Liver (tissue), 9 donors: ENCODE measurements around the gene GPR150. TPM values are rescaled to one million over a fixed set of nuclear protein-coding genes. Genes with fewer than 3 reads are reported as not detected.

Experiments used
- DNase-seq: peaks from one replicate; pipeline ENCODE4 v3.0.0-alpha.2; 2017; ENCODE audit warnings: low spot score
- H3K27ac ChIP-seq, 2 donors: one replicate each; pipeline ENCODE4 v1.7.0; 2013; ENCODE audit warnings: inconsistent platforms in 2 of 2, low read length in 2 of 2, control low read depth in 1 of 2, low read depth in 1 of 2, mild to moderate bottlenecking in 1 of 2
- H3K27me3 ChIP-seq, 4 donors: one replicate each; pipeline versions ENCODE4 v1.6.1 to v1.7.0; 2013; ENCODE audit warnings: low read length in 3 of 4, inconsistent platforms in 1 of 4, mild to moderate bottlenecking in 1 of 4, moderate library complexity in 1 of 4; ENCODE audit not compliant: control insufficient read depth in 4 of 4, insufficient read depth in 4 of 4
- H3K36me3 ChIP-seq, 4 donors: one replicate each; pipeline versions ENCODE4 v1.6.1 to v1.7.0; 2013; ENCODE audit warnings: low read length in 3 of 4, mild to moderate bottlenecking in 3 of 4, low read depth in 1 of 4, moderate library complexity in 1 of 4; ENCODE audit not compliant: control insufficient read depth in 4 of 4, insufficient read depth in 3 of 4
- H3K4me1 ChIP-seq, 4 donors: one replicate each; pipeline versions ENCODE4 v1.6.1 to v1.7.0; 2013; ENCODE audit warnings: low read length in 3 of 4, mild to moderate bottlenecking in 3 of 4, moderate library complexity in 1 of 4; ENCODE audit not compliant: control insufficient read depth in 4 of 4, insufficient read depth in 4 of 4
- H3K4me3 ChIP-seq, 3 donors: one replicate each; pipeline versions ENCODE4 v1.6.1 to v1.7.0; 2013; ENCODE audit warnings: low read length in 3 of 3, control low read depth in 1 of 3, low read depth in 1 of 3, mild to moderate bottlenecking in 1 of 3
- H3K9ac ChIP-seq, 2 donors: one replicate each; pipeline ENCODE4 v1.7.0; 2013; ENCODE audit warnings: low read length in 2 of 2, mild to moderate bottlenecking in 2 of 2, moderate library complexity in 2 of 2, control low read depth in 1 of 2, low read depth in 1 of 2
- H3K9me3 ChIP-seq, 4 donors: one replicate each; pipeline versions ENCODE4 v1.6.1 to v1.7.0; 2013; ENCODE audit warnings: low read length in 3 of 4; ENCODE audit not compliant: control insufficient read depth in 4 of 4
- EGR1 ChIP-seq, 2 donors: IDR thresholded peaks; 2 replicates each; pipeline ENCODE4 v1.6.1; 2016 to 2018; ENCODE audit warnings: antibody characterized with exemption in 2 of 2, low read depth in 2 of 2
- FOXA1 ChIP-seq: IDR thresholded peaks from 2 replicates; pipeline ENCODE4 v1.6.1; 2016; ENCODE audit warnings: antibody characterized with exemption
- FOXA2 ChIP-seq: IDR thresholded peaks from 2 replicates; pipeline ENCODE4 v1.6.1; 2016; ENCODE audit warnings: antibody characterized with exemption
- GABPA ChIP-seq, 2 donors: IDR thresholded peaks in 1 of 2; conservative IDR thresholded peaks in 1 of 2; 2 replicates each; pipeline ENCODE4 v1.6.1; 2016; ENCODE audit warnings: antibody characterized with exemption in 2 of 2, mild to moderate bottlenecking in 1 of 2, moderate library complexity in 1 of 2
- HNF4A ChIP-seq, 2 donors: conservative IDR thresholded peaks; 2 replicates each; pipeline ENCODE4 v1.6.1; 2016; ENCODE audit warnings: antibody characterized with exemption in 2 of 2, mild to moderate bottlenecking in 2 of 2
- JUND ChIP-seq, 2 donors: IDR thresholded peaks; 2 replicates each; pipeline ENCODE4 v1.6.1; 2016; ENCODE audit warnings: antibody characterized with exemption in 2 of 2
- REST ChIP-seq: IDR thresholded peaks from 2 replicates; pipeline ENCODE4 v1.6.1; 2016; ENCODE audit warnings: antibody characterized with exemption, mild to moderate bottlenecking
- RXRA ChIP-seq, 2 donors: IDR thresholded peaks; 2 replicates each; pipeline ENCODE4 v1.6.1; 2017 to 2018; ENCODE audit warnings: antibody characterized with exemption in 2 of 2, mild to moderate bottlenecking in 1 of 2
- SP1 ChIP-seq: IDR thresholded peaks from 2 replicates; pipeline ENCODE4 v1.6.1; 2018; ENCODE audit warnings: antibody characterized with exemption, mild to moderate bottlenecking
- TAF1 ChIP-seq: conservative IDR thresholded peaks from 2 replicates; pipeline ENCODE4 v1.6.1; 2016; ENCODE audit warnings: antibody characterized with exemption, mild to moderate bottlenecking
- YY1 ChIP-seq: IDR thresholded peaks from 2 replicates; pipeline ENCODE4 v1.6.1; 2016; ENCODE audit warnings: antibody characterized with exemption, mild to moderate bottlenecking
- WGBS: extraction: QIAGEN DNeasy Blood & Tissue Kit; methylation state at CpG from one replicate; pipeline ENCODE4 v1.1.7; 2013; 5-methylcytosine and 5-hydroxymethylcytosine counted together
- polyA plus RNA-seq, 2 donors: library from polyadenylated mRNA; stranded (reverse) in 1 of 2; unstranded in 1 of 2; fragments of 200-250 nt in 1 of 2; fragments of >200 nt in 1 of 2; fragmentation: Nextera tagmentation in 1 of 2; extraction: Ambion mirVana in 1 of 2; gene quantifications; one replicate each; pipeline versions ENCODE4 v1.2.1 to v1.2.3, GENCODE V29; 2013 to 2015
- total RNA-seq, 2 donors: library from RNA; depleted of rRNA; stranded (reverse); fragments of >200 nt; gene quantifications; one replicate each; pipeline ENCODE4 v1.2.3, GENCODE V29; 2014
- TF ChIP-seq, protein P1 (sequence below): IDR thresholded peaks from 2 replicates; pipeline ENCODE4 v1.6.1; 2016; ENCODE audit warnings: antibody characterized with exemption
- donor health status: healthy.
- donor health status: healthy.
- donor health status: healthy.
- donor health status: healthy.
- donor health status: healthy.

GPR150 gene
- total and polyA plus RNA-seq, 4 donors = 0.07 to 0.17 (median 0.08) TPM; not detected in 1

DNA sequence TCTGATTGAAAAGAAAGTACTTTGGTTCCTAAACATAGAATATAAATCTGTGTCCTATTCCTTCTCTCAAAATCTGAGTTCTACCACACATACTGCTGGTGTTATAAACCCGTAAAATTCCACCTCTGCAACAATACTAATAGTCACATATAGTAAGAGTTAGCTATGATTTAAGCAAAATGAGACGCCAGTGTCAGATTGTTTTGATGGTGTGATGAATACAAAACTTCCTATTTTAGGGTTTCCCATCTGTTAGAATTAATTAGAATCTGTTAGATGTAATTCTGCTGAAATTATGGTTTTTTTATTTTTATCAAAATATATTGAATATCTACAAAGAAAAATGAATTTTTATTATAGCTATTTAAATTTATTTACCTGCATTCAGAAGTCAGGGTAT is 38.3 kb upstream of the GPR150 start:
- H3K27ac ChIP-seq = no peak overlapping the region
- H3K36me3 ChIP-seq = peaks cover 0 to 5% (median 0%) of the 10 kb centered on the region in 4 donors
- no peaks in the 10 kb centered on the region for H3K27me3 ChIP-seq
- H3K4me1 ChIP-seq = no peaks in the 10 kb centered on the region
- WGBS = 98% methylated on average over 2 of the region's 2 CpGs
- no peak overlapping the region for H3K9ac ChIP-seq
- DNase-seq = no peak
- TF ChIP-seq RXRA (IDR thresholded peaks at IDR 0.05) (no peak), YY1 (no peak), EGR1 (IDR thresholded peaks at IDR 0.05; ENCODE audit: low read depth in 2 of 2) (no peak), FOXA1 (no peak), FOXA2 (no peak), TAF1 (no peak), REST (no peak), SP1 (no peak), JUND (IDR thresholded peaks at IDR 0.05) (no peak)
- TF ChIP-seq, protein P1, sequence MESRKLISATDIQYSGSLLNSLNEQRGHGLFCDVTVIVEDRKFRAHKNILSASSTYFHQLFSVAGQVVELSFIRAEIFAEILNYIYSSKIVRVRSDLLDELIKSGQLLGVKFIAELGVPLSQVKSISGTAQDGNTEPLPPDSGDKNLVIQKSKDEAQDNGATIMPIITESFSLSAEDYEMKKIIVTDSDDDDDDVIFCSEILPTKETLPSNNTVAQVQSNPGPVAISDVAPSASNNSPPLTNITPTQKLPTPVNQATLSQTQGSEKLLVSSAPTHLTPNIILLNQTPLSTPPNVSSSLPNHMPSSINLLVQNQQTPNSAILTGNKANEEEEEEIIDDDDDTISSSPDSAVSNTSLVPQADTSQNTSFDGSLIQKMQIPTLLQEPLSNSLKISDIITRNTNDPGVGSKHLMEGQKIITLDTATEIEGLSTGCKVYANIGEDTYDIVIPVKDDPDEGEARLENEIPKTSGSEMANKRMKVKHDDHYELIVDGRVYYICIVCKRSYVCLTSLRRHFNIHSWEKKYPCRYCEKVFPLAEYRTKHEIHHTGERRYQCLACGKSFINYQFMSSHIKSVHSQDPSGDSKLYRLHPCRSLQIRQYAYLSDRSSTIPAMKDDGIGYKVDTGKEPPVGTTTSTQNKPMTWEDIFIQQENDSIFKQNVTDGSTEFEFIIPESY = no peak
- H3K4me3 ChIP-seq = no peak overlapping the region
- H3K9me3 ChIP-seq = no peaks in the 10 kb centered on the region

DNA sequence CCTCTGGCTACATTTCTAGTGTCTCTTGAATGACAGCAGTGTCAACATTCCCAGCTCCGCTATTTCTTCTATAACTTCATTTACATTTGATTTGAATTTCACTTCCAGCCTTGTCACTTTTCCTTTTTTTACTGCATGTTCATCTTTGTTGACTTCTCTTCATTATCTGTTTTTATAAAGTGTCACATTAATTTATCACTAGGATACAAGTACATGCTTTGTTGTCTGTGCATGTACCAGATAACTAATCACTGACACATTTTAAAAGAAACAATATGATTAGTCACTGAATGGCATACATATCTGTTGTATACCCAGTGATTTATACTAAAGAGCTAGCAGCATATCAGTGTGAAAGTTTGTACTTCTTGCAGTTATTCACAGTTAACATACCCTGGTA is 35.9 kb upstream of the GPR150 start:
- no peaks in the 10 kb centered on the region for H3K27me3 ChIP-seq
- H3K36me3 ChIP-seq = peaks cover 0 to 5% (median under 1%) of the 10 kb centered on the region in 4 donors
- no peaks in the 10 kb centered on the region for H3K9me3 ChIP-seq
- H3K27ac ChIP-seq = no peak overlapping the region
- no peak for TF ChIP-seq JUND (IDR thresholded peaks at IDR 0.05)
- TF ChIP-seq, protein P1 = no peak
- TF ChIP-seq SP1 = no peak
- TF ChIP-seq GABPA (IDR thresholded peaks at IDR 0.05 in 1 of 2, conservative IDR thresholded peaks at IDR 0.05 in 1 of 2) = no peak
- TF ChIP-seq HNF4A (conservative IDR thresholded peaks at IDR 0.05) = no peak
- no peak overlapping the region for H3K4me3 ChIP-seq
- DNase-seq = no peak
- WGBS = 99% methylated on average over 1 of the region's 1 CpG
- H3K9ac ChIP-seq = no peak overlapping the region
- no peaks in the 10 kb centered on the region for H3K4me1 ChIP-seq
